ENCODE measurements around the gene UNKL. TPM values are rescaled to one million over a fixed set of nuclear protein-coding genes. Genes with fewer than 3 reads are reported as not detected.

The UNKL gene
- total and polyA plus RNA-seq, 7 donors = 17.3 to 58.7 (median 32.6) TPM

DNA sequence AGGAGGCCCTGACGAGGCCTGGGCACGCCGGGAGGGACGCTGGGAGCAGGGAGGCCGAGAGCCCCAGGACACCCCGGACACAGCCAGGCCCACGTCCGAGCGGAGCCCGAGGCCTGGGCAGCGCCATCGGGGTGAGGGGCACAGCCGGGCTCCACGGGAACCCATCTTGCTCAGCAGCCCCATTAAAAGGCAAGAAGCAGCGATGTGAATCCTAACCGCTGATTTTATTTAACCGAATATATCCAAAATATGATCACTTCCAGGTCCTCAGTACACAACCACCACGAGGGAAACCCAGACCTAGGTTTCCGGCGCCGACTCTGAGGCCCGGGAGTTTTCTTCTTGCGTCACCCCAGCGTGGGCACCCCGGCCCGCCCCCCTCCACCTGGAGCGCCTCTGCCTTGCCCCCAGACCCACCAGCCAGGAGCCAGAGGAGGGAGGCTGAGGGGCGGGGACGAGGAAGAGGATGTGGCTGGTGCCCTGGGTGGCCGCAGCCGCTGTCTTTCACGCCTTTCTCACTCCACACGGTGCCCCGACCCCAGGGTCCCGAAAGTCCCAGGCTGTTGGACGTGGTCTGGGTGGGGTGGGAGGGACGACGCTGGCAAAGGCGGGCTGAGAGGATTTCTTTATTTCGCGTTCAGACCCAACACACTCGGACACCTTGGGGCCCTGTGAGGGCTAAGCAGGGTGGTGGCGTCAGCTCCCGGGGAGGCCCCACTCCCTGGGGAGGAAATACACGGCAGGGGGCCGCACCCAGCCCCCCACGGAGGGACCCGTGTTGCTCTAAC, 30.4 kb upstream of the UNKL start:
- no peak overlapping the region for H3K27ac ChIP-seq
- no peak overlapping the region for H3K4me3 ChIP-seq
- DNase-seq (no peak), ATAC-seq (peak in 1 of 4 donors; percentile 11)
- intact Hi-C loops (cut with DNase I) = no loop called here
- no peaks in the 10 kb centered on the region for H3K4me1 ChIP-seq
- TF ChIP-seq, protein P1, sequence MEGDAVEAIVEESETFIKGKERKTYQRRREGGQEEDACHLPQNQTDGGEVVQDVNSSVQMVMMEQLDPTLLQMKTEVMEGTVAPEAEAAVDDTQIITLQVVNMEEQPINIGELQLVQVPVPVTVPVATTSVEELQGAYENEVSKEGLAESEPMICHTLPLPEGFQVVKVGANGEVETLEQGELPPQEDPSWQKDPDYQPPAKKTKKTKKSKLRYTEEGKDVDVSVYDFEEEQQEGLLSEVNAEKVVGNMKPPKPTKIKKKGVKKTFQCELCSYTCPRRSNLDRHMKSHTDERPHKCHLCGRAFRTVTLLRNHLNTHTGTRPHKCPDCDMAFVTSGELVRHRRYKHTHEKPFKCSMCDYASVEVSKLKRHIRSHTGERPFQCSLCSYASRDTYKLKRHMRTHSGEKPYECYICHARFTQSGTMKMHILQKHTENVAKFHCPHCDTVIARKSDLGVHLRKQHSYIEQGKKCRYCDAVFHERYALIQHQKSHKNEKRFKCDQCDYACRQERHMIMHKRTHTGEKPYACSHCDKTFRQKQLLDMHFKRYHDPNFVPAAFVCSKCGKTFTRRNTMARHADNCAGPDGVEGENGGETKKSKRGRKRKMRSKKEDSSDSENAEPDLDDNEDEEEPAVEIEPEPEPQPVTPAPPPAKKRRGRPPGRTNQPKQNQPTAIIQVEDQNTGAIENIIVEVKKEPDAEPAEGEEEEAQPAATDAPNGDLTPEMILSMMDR (IDR thresholded peaks at IDR 0.05) = no peak
- no peaks in the 10 kb centered on the region for H3K9me3 ChIP-seq
- 83 to 86% (median 83%) methylated on average over 47 to 48 of the region's 48 CpGs for WGBS, 3 donors
- H3K36me3 ChIP-seq (ENCODE audit: insufficient read depth in 1 of 2, low read depth in 1 of 2) = peaks cover 0 to 44% of the 10 kb centered on the region in 2 donors
- H3K27me3 ChIP-seq (ENCODE audit: insufficient read depth in 3 of 3, low read length in 2 of 3) = no peaks in the 10 kb centered on the region

DNA sequence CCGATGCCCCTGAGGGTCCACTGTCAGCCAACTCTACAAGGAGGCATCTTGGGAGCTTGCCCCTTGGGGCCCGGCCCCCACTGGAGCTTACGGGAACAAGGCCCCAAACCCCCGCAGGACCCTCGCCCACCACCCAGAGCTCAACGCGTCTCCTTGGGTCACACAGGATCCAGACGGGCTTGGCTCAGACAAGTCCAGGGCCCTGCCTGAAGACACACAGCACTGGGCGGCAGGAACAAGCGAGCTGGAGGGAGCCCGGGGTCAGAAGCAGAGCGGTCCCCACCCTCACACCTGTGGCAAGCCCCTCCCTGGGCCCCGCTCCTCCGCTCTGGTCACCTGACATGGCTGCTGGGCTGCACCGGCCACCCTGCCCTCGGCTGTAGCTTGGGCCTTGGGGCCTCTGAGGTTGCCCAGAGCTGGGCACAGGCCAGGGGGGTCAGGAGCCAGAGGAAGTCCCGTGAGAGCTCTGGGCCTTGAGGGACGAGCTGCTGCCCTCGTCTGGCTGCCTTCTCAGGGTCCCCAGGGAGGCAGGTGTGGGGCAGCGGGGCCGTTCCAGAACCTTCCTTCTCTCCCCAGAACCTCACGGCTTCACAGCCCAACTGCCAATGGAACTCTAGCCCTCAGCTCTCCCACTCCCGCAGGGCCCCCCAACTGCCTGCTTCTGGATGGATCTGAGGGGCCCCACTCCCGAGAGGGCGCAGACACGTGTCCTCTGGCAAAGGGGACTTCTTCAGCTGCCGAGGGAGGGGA, 29.7 kb upstream of the UNKL start, which contains the start of gene CCDC154:
Gene CCDC154 (minus strand): TSS at position 577 of the 750 bp plus-strand sequence. CDS start 234 bp downstream, at position 343.
- Histone ChIP-seq H3K27me3 (ENCODE audit: insufficient read depth in 3 of 3, low read length in 2 of 3) (no peaks in the 10 kb centered on the region), H3K4me1 (no peaks in the 10 kb centered on the region), H3K36me3 (ENCODE audit: insufficient read depth in 1 of 2, low read depth in 1 of 2) (peaks cover 0 to 36% of the 10 kb centered on the region in 2 donors), H3K27ac (no peak within 1 kb of the TSS), H3K4me3 (no peak within 1 kb of the TSS), H3K9me3 (no peaks in the 10 kb centered on the region)
- TF ChIP-seq, protein P1 (IDR thresholded peaks at IDR 0.05) = no peak
- intact Hi-C loops (cut with DNase I) = no loop called here
- peak in 3 of 4 donors; percentile 4 to 29 (median 14) for ATAC-seq
- no peak for DNase-seq
- 66 to 74% (median 70%) methylated on average over 22 to 27 of the region's 27 CpGs for WGBS, 3 donors

DNA sequence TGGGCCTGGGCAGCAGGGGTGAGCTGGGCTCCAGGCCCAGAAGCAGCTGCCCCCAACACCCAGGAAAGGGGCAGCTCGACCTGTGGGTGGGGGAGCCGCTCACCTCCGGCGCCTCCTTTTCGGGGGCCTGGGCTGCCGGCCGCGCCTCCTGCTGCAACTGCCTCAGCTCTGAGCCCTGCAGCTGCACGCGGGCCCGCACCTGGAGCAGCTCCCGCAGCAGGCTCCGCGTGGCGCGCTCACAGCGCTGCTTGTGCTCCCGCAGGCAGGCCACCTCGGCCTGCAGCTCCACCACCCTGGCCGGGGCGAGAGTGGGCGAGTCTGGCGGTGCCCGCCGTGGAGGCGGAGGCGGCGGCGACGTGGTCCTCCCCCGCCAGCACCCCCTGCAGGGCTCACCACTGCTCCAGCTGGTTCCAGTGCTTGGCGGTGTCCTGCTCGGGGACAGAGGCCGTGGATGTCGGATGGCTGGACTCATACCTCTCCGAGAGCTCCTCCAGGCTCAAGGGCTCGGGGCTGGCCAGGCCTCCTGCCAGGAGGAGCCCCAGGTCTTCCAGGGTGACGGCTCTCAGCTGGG, 29.0 kb upstream of the UNKL start:
- ATAC-seq (peak in 2 of 4 donors; percentile 8 to 14), DNase-seq (no peak)
- TF ChIP-seq, protein P1 (IDR thresholded peaks at IDR 0.05) = no peak
- Histone ChIP-seq H3K4me1 (no peaks in the 10 kb centered on the region), H3K4me3 (no peak overlapping the region), H3K27ac (no peak overlapping the region), H3K27me3 (ENCODE audit: insufficient read depth in 3 of 3, low read length in 2 of 3) (no peaks in the 10 kb centered on the region), H3K36me3 (ENCODE audit: insufficient read depth in 1 of 2, low read depth in 1 of 2) (peaks cover 0 to 30% of the 10 kb centered on the region in 2 donors), H3K9me3 (no peaks in the 10 kb centered on the region)
- intact Hi-C loops (cut with DNase I) = no loop called here
- 62 to 79% (median 67%) methylated on average over 16 to 38 of the region's 38 CpGs for WGBS, 3 donors

DNA sequence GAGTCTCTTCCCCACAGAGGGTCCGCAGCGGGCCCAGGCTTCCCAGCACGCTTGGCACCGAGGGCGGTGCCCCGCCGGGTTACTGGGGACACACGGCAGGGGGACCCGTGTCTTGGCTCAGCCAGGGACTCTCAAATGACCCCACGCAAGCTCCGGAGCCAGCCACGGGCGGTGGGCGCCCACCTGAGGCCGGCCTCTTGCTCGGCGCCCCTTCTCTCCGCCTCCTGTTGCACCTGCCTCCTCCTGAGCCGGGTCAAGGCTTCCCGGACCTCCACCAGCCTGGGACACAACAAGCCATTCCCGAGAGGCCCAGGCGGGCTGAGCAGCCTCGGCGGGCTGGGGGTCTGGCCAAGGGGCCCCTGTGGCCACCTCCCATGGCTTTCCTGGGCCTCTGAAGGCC, 28.2 kb upstream of the UNKL start:
- DNase-seq (no peak), ATAC-seq (no peak)
- Histone ChIP-seq H3K27ac (no peak overlapping the region), H3K9me3 (no peaks in the 10 kb centered on the region), H3K4me3 (no peak overlapping the region), H3K27me3 (ENCODE audit: insufficient read depth in 3 of 3, low read length in 2 of 3) (no peaks in the 10 kb centered on the region), H3K36me3 (ENCODE audit: insufficient read depth in 1 of 2, low read depth in 1 of 2) (peaks cover 0 to 22% of the 10 kb centered on the region in 2 donors), H3K4me1 (no peaks in the 10 kb centered on the region)
- intact Hi-C loops (cut with DNase I) = no loop called here
- 77 to 88% (median 79%) methylated on average over 22 to 24 of the region's 24 CpGs for WGBS, 3 donors
- TF ChIP-seq, protein P1 (IDR thresholded peaks at IDR 0.05) = no peak

Measured in psoas muscle (tissue), 8 donors.